AG09319 (cell line): ENCODE data around the gene ARHGEF10L.
"Not testable (repeated sequence)": the region's sequence is repeated elsewhere in the genome, so short reads cannot be mapped to it uniquely, and the experiment has no call there.

Experiments
- DNase-seq: peaks from one replicate; pipeline ENCODE4 v3.0.0-alpha.2; 2010; ENCODE audit warnings: low read depth; ENCODE audit errors: extremely low read depth
- TF ChIP-seq, protein P1 (sequence below): IDR thresholded peaks from 2 replicates; pipeline ENCODE4 v1.5.1; 2011; ENCODE audit warnings: low read depth, mild to moderate bottlenecking, inconsistent platforms, low read length, moderate library complexity

ARHGEF10L gene

DNA sequence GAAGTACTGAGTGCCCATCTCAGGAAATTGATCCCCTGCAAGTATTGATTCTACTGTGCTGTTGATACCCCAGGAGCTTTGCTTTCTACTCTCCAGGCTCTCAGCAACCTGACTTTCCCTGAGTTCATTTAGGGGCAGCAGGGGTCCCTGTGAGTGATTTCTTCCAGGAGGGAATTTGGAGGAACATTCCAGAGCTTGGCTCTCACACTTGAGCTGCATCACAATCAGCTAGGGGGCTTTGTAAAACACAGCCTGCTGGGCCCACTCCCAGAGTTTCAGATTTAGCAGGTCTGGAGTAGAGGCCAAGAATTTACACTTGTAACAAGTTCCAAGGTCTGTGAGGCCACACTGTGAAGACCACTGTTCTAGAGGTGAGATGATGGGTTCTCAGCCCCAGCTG is 199.6 kb downstream of the ARHGEF10L start:
- no peak for DNase-seq
- TF ChIP-seq, protein P1, sequence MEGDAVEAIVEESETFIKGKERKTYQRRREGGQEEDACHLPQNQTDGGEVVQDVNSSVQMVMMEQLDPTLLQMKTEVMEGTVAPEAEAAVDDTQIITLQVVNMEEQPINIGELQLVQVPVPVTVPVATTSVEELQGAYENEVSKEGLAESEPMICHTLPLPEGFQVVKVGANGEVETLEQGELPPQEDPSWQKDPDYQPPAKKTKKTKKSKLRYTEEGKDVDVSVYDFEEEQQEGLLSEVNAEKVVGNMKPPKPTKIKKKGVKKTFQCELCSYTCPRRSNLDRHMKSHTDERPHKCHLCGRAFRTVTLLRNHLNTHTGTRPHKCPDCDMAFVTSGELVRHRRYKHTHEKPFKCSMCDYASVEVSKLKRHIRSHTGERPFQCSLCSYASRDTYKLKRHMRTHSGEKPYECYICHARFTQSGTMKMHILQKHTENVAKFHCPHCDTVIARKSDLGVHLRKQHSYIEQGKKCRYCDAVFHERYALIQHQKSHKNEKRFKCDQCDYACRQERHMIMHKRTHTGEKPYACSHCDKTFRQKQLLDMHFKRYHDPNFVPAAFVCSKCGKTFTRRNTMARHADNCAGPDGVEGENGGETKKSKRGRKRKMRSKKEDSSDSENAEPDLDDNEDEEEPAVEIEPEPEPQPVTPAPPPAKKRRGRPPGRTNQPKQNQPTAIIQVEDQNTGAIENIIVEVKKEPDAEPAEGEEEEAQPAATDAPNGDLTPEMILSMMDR, result no peak

DNA sequence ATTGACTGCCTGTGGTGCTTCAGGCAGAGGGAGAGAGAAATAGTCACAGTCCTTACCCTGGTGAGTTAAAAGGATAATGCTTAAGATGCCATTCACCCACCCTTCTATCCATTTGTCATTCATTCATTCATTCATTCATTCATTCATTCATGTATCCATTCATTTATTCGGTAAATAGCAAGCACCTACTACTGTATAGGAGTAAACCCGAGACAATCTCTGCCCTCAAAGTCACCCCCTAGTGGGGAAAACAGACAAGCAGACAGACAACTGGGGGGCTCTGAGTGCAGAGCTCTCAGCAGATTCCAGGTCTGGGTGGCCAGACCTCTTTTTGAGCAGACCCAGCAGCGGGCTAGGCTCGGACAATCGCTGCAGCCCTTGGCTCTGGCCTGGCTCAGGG is 201.6 kb downstream of the ARHGEF10L start:
- TF ChIP-seq, protein P1, result no peak
- DNase-seq, result no peak

DNA sequence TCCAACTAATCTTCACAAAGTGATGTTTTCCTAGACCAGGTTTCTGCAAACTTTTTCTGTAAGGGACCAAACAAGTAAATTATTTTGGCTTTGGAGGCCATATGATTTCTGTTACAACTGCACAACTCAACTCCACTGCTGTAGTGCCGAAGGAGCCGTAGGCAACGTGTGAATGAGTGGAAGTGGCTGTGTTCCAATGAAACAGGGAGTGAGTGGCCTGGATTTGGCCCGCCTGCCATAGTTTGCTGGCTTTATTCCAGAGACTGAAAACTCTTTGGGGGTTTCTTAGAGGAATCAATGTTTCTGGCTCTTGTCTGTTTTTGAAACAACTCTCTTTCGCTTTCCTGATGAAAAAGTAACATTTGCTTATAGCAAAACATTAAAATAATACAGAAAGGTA is 203.1 kb downstream of the ARHGEF10L start:
- DNase-seq, result no peak
- TF ChIP-seq, protein P1, result no peak

DNA sequence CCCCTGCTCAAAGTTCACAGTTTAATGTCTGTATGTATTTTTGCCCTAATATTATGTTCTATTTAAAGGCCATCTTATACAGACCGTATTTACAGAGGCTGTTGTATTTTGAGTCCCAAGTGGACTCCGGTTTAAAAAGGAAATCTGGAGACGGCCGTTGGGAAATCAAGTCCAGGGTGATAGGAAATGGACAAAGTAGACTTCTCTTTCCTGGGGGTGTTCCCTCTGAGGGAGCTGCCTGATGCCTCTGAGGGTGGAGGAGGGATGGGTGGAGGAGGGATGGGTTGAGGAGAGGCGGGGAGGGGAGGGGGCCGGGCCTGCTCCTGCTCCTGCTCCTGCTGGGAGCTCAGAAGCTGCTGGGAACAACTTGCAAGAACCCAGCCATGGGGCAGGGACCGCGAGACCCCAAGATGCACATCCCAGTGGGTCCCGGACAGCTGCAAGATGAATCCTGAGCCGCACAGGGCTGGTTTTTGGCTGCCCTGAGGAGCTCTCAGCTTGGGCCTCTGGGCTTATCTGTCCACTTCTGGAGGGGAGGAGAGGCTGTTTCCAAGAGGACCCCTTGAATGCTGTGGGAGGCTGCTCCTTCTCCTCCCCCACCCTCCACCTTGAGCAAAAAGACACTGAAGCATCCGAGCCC is 203.6 kb downstream of the ARHGEF10L start:
- no peak for DNase-seq
- TF ChIP-seq, protein P1, result no peak

DNA sequence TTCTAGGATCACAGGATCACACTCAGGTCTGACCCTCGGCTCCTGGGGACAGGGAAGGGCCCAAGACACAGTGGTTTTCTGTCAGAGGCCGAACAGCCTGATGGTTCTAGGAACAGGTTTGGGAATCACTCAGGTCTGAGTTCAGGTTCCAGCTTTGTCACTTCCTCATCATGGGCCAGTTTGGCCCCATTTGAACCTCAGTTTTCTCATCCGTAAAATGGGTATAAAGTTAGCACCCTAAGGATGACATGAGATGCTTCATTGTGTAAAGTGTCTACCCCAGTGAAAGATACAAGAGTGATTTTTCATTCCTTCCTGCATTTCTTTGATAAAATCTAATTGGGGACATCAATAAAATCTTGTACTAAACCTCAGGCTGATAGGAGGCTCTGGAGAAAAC is 204.4 kb downstream of the ARHGEF10L start:
- TF ChIP-seq, protein P1, result no peak

DNA sequence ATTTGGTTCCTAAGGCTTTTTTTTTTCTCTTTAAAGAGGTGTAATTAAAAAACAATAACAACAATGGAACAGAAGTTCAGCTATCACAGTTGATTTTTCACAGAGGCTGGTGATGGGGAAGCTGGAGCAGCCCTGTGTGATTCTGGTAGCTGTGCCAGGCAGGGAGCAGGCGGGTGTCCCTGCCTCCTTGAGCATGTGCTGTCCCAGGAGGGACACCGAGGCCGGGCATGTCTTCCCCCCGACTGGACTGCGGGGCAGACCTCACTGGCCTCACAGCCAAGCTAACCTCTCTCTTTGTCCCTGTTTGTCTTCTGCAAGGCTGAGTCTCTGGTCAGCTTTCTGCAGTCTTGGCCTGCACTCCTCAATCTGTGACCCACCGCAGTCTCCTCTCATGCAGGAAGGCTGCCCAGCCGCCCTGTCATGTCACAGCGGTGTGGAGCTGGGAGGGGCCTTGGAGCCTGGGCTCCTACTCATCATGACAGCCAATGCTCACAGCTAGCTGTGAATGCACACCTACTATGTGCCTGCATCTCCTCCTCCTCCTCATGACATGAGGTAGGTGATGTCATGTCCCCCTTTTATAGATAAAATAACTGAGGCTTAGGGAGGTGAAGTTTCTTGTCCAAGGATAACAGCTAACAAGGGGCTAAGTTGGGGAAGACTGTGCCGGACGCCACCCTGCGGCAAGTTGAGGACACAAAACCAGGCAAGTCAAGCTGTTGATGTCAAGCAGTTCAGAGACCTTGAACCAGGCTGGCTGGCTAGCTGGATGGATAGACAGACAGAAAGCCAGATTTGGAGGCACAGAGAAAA is 205.4 kb downstream of the ARHGEF10L start:
- TF ChIP-seq, protein P1, result no peak
- DNase-seq, result no peak

More for the DNA sequence above, 204.4 kb downstream of the ARHGEF10L start:
- DNase-seq, result no peak

DNA sequence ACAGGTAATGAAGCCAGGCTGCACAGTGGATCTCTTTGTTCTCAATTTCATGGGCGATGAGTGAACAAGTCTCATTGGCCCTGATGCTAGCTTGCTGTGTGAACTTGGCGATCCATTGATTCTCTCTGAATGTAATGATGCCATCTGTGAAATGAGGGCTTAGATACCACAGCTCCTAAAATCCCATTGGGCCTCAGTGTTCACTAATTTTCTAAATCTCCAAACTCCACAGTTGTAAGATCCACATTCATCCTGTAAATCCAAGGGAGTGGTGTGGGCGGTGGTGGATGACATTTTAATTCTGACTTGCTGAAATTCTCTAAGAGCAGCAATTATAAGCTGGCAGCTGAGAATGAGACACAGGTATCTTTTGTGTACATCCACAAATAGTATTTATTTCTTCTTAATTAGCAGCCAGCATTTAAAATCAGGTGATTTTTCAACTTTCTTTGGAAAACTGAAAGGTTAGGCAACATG is 206.0 kb downstream of the ARHGEF10L start:
- no peak for DNase-seq
- TF ChIP-seq, protein P1, result no peak

DNA sequence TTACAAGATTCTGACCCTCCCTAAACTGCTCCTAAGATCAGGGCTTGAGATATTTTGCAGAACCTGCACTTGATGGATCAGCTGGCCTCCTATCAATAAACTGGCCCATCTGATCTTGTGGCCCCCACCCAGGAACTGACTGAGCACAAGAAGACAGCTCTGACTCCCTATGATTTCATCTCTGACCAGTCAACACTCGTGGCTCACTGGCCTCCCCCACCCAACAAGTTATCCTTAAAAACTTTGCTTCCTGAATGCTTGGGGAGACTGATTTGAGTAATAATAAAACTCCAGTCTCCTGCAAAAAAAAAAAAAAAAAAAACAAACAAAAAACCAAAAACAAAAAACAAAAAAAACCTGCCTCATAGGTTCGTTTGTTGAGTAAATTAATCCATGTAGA is 206.8 kb downstream of the ARHGEF10L start:
- DNase-seq, result not testable (repeated sequence)
